Caki2 (cell line): Measurements from ENCODE around the gene RNF224. TPM values are rescaled to one million over a fixed set of nuclear protein-coding genes. Genes with fewer than 3 reads are reported as not detected.

Experiments used
- DNase-seq: peaks from one replicate; pipeline ENCODE4 v3.0.0-alpha.2; 2015; ENCODE audit warnings: low read depth
- in situ Hi-C: cut with HindIII; loops from 2 replicates; pipeline ENCODE4 v1.10.0; 2016; ENCODE audit warnings: low sequenced_read_pairs, low pct_unique_long_range_greater_than_20kb, mixed read lengths
- total RNA-seq: library from RNA; depleted of rRNA; stranded (reverse); fragments of >200 nt; shearing (Covaris generic); gene quantifications from 2 replicates; pipeline ENCODE4 v1.2.3, GENCODE V29; 2014; ENCODE audit warnings: low replicate concordance

RNF224 gene
- total RNA-seq, 1 experiment from 2014 or later = not detected

DNA sequence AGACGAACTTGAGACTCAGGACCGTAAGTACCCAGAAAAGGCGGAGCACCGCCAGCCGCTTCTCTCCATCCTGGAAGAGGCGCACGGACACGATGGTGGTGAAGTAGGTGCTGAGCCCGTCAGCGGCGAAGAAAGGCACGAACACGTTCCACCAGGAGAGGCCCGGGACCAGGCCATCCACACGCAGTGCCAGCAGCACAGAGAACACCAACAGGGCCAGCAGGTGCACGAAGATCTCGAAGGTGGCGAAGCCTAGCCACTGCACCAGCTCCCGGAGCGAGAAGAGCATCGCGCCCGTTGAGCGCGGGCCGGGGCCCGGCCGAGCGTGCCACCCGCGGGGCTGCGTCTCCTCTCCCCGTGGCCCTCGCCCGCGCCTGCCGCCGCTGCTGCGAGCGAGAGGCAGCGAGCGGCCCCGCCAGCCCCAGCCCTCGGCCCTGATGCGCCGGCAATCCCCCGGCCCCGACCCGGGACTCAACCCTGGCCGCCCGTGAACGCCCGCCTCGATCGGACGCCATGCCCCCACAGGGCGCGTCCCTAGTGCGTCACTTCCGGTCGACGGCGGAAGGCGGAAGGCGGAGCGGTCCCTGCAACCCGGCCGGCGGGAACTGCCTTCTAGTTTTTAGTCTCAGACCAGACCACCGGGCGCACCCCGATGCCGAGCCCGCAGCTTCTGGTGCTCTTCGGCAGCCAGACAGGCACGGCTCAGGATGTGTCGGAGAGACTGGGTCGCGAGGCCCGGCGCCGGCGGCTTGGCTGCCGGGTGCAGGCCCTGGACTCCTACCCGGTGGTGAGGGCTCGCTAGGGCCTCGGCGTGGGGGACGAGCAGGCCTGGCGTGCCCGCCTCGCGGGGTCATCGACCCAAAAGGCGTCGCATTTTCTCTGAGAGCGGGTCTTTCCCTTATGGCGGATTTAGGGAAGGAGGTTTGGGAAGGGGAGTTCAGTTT lies 21.9 kb upstream of the RNF224 start, which contains the start of the genes NDOR1 and TMEM203:
NDOR1 (plus strand) TSS at position 575 of the 944 bp plus-strand sequence; CDS start at position 653, 78 bp downstream.
TMEM203 (minus strand) TSS at position 523 of the 944 bp plus-strand sequence; CDS start at position 289, 234 bp downstream.
- in situ Hi-C loops = no loop called here
- peak; percentile 66 for DNase-seq

- DNase-seq = no peak
- in situ Hi-C loops = no loop called here
Observed at GRCh38 chr9:137206602-137207001, 20.7 kb upstream of the RNF224 start.

- in situ Hi-C loops = no loop called here
- no peak for DNase-seq
Observed at GRCh38 chr9:137211532-137211931, 15.8 kb upstream of the RNF224 start.

DNA sequence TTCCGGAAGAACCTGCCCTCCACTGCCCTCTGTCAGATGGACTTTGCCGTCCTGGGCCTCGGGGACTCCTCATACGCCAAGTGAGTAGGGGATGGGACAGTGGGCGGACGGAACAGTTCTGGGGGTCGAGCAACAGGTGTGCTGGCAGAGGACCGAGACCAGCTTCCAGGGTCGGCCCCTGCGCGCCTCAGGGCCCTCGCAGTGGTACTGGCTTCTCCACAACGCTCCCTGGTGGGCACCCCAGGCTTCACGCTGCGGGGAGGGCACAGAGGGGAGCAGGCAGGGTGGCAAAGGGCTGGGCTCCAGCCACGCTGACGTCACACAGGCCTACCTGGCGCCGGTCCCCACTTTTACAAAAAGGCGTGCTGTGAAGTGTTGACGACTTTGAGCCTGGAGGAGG lies 14.8 kb upstream of the RNF224 start:
- DNase-seq = no peak
- in situ Hi-C loops = no loop called here

DNA sequence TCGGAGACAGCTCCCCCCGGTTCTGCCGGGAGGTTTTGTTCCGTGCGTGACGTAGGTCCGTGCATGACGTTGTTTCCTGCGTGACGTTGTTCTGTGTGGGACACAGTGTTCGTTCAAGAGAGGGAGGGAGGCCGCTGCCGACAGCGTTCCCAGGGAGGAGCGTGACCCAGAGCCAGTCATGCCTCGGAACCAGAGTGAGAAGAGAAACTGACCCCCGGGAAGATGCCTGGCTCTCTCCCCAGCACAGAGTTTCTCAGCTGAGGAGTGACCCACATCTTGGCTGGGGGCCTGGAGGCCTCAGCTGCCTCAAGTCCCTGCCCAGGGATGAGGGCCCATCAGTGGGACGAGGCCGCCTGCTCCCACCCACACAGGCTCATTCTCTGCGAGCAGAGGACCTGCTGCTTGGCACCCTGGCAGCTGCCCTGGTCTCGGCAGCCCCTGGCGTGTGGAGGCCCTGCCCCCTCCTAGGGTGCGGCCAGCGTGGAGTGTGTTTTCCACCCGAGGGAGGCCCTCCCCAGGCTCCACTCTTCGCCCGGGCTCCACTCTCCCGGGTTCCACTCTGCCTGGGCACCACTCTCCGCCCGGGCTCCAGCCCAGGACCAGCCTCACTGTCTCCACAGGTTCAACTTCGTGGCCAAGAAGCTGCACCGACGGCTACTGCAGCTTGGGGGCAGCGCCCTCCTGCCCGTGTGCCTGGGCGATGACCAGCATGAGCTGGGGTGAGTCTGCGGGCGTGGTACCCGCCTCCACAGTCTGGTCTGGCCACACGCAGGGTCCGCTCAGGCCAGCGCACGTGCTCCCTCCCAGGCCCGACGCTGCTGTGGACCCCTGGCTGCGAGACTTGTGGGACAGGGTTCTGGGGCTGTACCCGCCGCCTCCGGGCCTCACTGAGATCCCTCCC lies 13.9 kb upstream of the RNF224 start:
- no peak for DNase-seq
- in situ Hi-C loops = no loop called here

GRCh38 chr9:137214620-137215019 lies 12.7 kb upstream of the RNF224 start:
- no peak for DNase-seq
- in situ Hi-C loops = no loop called here

GRCh38 chr9:137215196-137215986 lies 11.9 kb upstream of the RNF224 start:
- no peak for DNase-seq
- in situ Hi-C loops = no loop called here

DNA sequence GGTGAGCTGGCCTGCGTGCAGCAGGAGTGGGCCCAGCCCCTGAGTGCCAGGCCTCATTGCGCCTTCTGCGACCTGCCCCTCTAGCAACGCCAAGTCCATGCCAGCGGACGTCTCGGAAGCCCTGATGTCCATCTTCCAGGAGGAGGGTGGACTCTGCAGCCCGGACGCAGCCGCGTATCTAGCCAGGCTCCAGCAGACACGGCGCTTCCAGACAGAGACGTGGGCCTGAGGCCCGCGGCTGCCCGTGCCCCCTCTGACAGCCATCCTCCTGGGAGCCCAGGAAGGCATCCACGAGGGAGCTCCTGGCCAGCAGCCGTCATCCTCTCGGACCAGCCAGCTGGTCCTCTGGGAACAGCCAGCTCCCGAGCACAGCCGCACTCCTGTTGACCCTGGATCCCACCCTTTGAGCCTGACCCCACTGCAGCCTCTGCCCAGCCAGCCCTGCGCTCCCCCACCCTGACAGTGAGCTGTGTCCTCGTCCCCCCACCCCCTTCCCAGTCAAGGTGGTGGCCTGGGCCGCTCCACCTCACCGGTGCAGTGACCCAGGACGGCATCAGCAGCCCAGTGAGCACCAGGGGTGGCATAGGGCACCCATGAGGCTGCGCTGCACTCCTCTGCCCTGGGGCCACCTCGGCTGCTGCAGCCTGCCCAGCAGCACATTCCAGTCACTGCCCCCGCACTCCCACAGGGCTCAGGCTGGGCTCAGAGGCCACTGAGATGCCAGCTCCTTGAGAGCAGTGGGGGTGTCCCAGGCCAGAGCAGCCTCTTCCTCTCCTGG lies 10.9 kb upstream of the RNF224 start:
- no peak for DNase-seq
- in situ Hi-C loops = no loop called here

GRCh38 chr9:137217276-137218211 lies 9.8 kb upstream of the RNF224 start:
- in situ Hi-C loops = no loop called here
- peak; percentile 85 for DNase-seq

- in situ Hi-C loops = no loop called here
- no peak for DNase-seq
Observed at GRCh38 chr9:137218212-137218753, 9.0 kb upstream of the RNF224 start.

- peak; percentile 73 for DNase-seq
- in situ Hi-C loops = no loop called here
Observed at GRCh38 chr9:137218754-137219271, 8.5 kb upstream of the RNF224 start.

DNA sequence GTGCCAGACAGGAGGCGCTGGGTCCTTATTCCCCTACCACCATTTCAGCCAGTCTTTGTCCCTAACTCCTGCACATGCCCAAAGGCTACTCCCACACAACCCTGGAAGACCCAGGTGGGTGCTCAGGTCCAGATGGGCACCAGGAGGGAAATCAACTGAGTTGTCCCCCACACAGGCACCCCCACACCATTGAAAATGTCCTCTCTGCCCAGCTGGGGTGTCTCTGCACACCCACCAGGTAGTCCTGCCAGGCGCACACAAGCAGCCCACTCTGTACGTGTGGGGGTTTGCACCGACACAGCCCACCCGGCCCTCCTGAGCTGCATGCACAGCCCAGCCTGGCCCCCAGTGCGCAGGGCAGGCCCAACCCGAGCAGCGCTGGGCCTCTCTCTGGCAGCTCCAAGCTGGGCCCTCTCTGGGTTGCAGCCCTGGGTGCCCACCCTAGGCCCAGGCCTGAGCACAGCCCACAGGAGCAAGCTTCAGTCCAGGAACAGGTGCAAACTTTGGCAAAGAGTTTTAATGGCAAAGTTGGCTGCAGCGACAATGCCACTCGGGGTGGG lies 7.5 kb upstream of the RNF224 start:
- no peak for DNase-seq
- in situ Hi-C loops = no loop called here

DNA sequence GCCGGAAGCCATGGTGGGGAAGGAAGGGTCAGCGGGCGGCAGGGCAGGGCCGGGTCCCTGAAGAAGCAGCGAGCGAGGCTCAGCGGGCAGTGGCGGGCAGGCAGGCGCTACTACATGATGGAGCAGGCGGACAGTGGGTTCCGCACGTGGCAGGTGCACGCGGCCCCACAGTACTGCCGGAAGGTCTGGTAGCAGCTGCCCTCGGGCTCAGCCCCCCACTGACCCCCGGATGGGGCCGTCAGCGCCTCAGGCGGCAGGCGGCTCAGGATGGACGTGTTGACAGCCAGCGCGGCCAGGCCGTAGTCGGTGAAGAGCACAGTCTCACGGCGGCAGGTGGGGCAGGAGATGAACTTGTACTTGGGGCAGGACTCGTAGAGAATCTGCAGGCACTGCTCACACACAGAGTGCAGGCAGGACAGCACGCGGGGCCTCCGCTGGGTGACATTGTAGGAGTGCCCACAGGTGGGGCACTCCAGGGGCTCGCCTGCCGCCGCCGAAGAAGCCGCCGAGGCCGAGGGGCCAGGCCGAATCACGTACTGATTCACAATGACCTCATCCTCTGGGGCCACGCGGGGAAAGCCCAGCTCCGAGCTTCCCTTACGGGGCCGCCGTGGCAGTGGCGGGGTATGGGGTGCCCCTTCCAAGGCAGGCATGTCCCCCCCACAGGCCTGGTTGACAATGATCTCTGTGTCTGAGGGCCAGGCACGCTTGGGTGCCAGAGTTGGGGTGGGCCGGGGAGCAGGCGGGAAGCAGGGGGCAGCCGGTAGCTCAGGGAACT lies 6.8 kb upstream of the RNF224 start:
- no peak for DNase-seq
- in situ Hi-C loops = no loop called here

GRCh38 chr9:137221095-137221505 lies 6.2 kb upstream of the RNF224 start:
- in situ Hi-C loops = no loop called here
- DNase-seq = no peak

GRCh38 chr9:137221506-137222111 lies 5.7 kb upstream of the RNF224 start:
- in situ Hi-C loops = no loop called here
- no peak for DNase-seq
